HG03571 (cell line): ENCODE measurements around the gene MYL4.
"Not testable (repeated sequence)": the region's sequence is repeated elsewhere in the genome, so short reads cannot be mapped to it uniquely, and the experiment has no call there.

ENCODE experiments used
- ATAC-seq: cut with Tn5 transposase; IDR thresholded peaks from one replicate; pipeline ENCODE4 v1.9.1; 2021; ENCODE audit not compliant: unreplicated experiment

MYL4 gene

GRCh38 chr17:47208744-47209488, at the start of gene MYL4:
Gene MYL4, plus strand, starts transcription at chr17:47209348. Its CDS starts 75 bp downstream, at chr17:47209423.
- ATAC-seq = no peak

GRCh38 chr17:47162013-47162622, 47.0 kb upstream of the MYL4 start:
- ATAC-seq = no peak

- no peak for ATAC-seq
Observed at GRCh38 chr17:47164263-47164662, 44.9 kb upstream of the MYL4 start.

GRCh38 chr17:47165137-47165536, 44.0 kb upstream of the MYL4 start:
- ATAC-seq = no peak

GRCh38 chr17:47166854-47167253, 42.3 kb upstream of the MYL4 start:
- not testable (repeated sequence) for ATAC-seq

GRCh38 chr17:47168896-47169295, 40.3 kb upstream of the MYL4 start:
- not testable (repeated sequence) for ATAC-seq

- ATAC-seq = no peak
Observed at GRCh38 chr17:47170710-47171109, 38.4 kb upstream of the MYL4 start.

- ATAC-seq = no peak
Observed at GRCh38 chr17:47172696-47173565, 36.2 kb upstream of the MYL4 start.

GRCh38 chr17:47174823-47175222, 34.3 kb upstream of the MYL4 start:
- ATAC-seq = not testable (repeated sequence)

GRCh38 chr17:47176389-47176826, 32.7 kb upstream of the MYL4 start:
- ATAC-seq = no peak

- ATAC-seq = no peak
Observed at GRCh38 chr17:47177261-47177660, 31.9 kb upstream of the MYL4 start.

GRCh38 chr17:47179141-47179540, 30.0 kb upstream of the MYL4 start:
- no peak for ATAC-seq

GRCh38 chr17:47180337-47180736, 28.8 kb upstream of the MYL4 start:
- no peak for ATAC-seq

- ATAC-seq = not testable (repeated sequence)
Observed at GRCh38 chr17:47180988-47181387, 28.2 kb upstream of the MYL4 start.

GRCh38 chr17:47184681-47185080, 24.5 kb upstream of the MYL4 start:
- no peak for ATAC-seq

- no peak for ATAC-seq
Observed at GRCh38 chr17:47188271-47188875, 20.8 kb upstream of the MYL4 start.

GRCh38 chr17:47188876-47189731, 20.0 kb upstream of the MYL4 start, which contains the start of gene CDC27:
Gene CDC27, minus strand, starts transcription at chr17:47189295. Its CDS starts 123 bp downstream, at chr17:47189172.
- peak; percentile 83 for ATAC-seq

- no peak for ATAC-seq
Observed at GRCh38 chr17:47189732-47190237, 19.4 kb upstream of the MYL4 start.

GRCh38 chr17:47190243-47190642, 18.9 kb upstream of the MYL4 start:
- no peak for ATAC-seq

GRCh38 chr17:47190770-47191169, 18.4 kb upstream of the MYL4 start:
- no peak for ATAC-seq
